HEK293 (cell line): ENCODE data around the gene TARBP1.

Source experiments
- BCL6B ChIP-seq: fragments of 450-650 bp; formaldehyde crosslinking; IDR thresholded peaks from 2 replicates; pipeline ENCODE4 v1.5.1; 2017; ENCODE audit warnings: missing biosample characterization, missing genetic modification characterization
- EGR2 ChIP-seq: fragments of 450-650 bp; formaldehyde crosslinking; IDR thresholded peaks from 2 replicates; pipeline ENCODE4 v1.5.1; 2016; ENCODE audit warnings: low read depth, missing biosample characterization, missing genetic modification characterization
- GFI1B ChIP-seq: fragments of 450-650 bp; formaldehyde crosslinking; IDR thresholded peaks from 2 replicates; pipeline ENCODE4 v1.5.1; 2016; ENCODE audit warnings: missing biosample characterization, missing genetic modification characterization
- GLI4 ChIP-seq: fragments of 450-650 bp; formaldehyde crosslinking; IDR thresholded peaks from 2 replicates; pipeline ENCODE4 v1.5.1; 2016; ENCODE audit warnings: missing biosample characterization, missing genetic modification characterization
- GLIS1 ChIP-seq: fragments of 450-650 bp; formaldehyde crosslinking; IDR thresholded peaks from 2 replicates; pipeline ENCODE4 v1.5.1; 2016; ENCODE audit warnings: missing biosample characterization, missing genetic modification characterization
- HOXC10 ChIP-seq: sonication (generic); formaldehyde crosslinking; IDR thresholded peaks from 2 replicates; pipeline ENCODE4 v1.8.1; 2023; ENCODE audit warnings: mild to moderate bottlenecking, missing genetic modification reagents
- KLF17 ChIP-seq: fragments of 450-650 bp; formaldehyde crosslinking; IDR thresholded peaks from 2 replicates; pipeline ENCODE4 v1.5.1; 2016; ENCODE audit warnings: missing biosample characterization, missing genetic modification characterization
- KLF8 ChIP-seq: fragments of 450-650 bp; formaldehyde crosslinking; IDR thresholded peaks from 2 replicates; pipeline ENCODE4 v1.5.1; 2016; ENCODE audit warnings: missing biosample characterization, missing genetic modification characterization
- MEIS1 ChIP-seq: sonication (generic); formaldehyde crosslinking; IDR thresholded peaks from 2 replicates; pipeline ENCODE4 v1.8.1; 2022; ENCODE audit warnings: missing genetic modification reagents, mild to moderate bottlenecking, borderline replicate concordance
- OSR2 ChIP-seq: fragments of 450-650 bp; formaldehyde crosslinking; IDR thresholded peaks from 2 replicates; pipeline ENCODE4 v1.5.1; 2016; ENCODE audit warnings: missing biosample characterization, missing genetic modification characterization
- OVOL3 ChIP-seq: fragments of 450-650 bp; formaldehyde crosslinking; IDR thresholded peaks from 2 replicates; pipeline ENCODE4 v1.5.1; 2016; ENCODE audit warnings: missing biosample characterization, missing genetic modification characterization
- PATZ1 ChIP-seq: fragments of 450-650 bp; formaldehyde crosslinking; IDR thresholded peaks from 2 replicates; pipeline ENCODE4 v1.5.1; 2016; ENCODE audit warnings: missing biosample characterization, missing genetic modification characterization
- RBAK ChIP-seq: fragments of 450-650 bp; formaldehyde crosslinking; IDR thresholded peaks from 2 replicates; pipeline ENCODE4 v1.5.1; 2016; ENCODE audit warnings: missing biosample characterization, missing genetic modification characterization
- SP2 ChIP-seq: fragments of 450-650 bp; formaldehyde crosslinking; IDR thresholded peaks from 2 replicates; pipeline ENCODE4 v1.5.1; 2016; ENCODE audit warnings: missing biosample characterization, missing genetic modification characterization
- SP7 ChIP-seq: fragments of 450-650 bp; formaldehyde crosslinking; IDR thresholded peaks from 2 replicates; pipeline ENCODE4 v1.5.1; 2016; ENCODE audit warnings: missing biosample characterization, missing genetic modification characterization
- ZBTB8A ChIP-seq: fragments of 450-650 bp; formaldehyde crosslinking; IDR thresholded peaks from 2 replicates; pipeline ENCODE4 v1.5.1; 2016; ENCODE audit warnings: missing biosample characterization, missing genetic modification characterization
- ZEB2 ChIP-seq: fragments of 450-650 bp; formaldehyde crosslinking; IDR thresholded peaks from 2 replicates; pipeline ENCODE4 v1.5.1; 2016; ENCODE audit warnings: missing biosample characterization, missing genetic modification characterization
- ZNF157 ChIP-seq: fragments of 450-650 bp; formaldehyde crosslinking; IDR thresholded peaks from 2 replicates; pipeline ENCODE4 v1.5.1; 2016; ENCODE audit warnings: missing biosample characterization, missing genetic modification characterization
- ZNF174 ChIP-seq: fragments of 450-650 bp; formaldehyde crosslinking; IDR thresholded peaks from 2 replicates; pipeline ENCODE4 v1.5.0; 2017; ENCODE audit warnings: missing biosample characterization, mild to moderate bottlenecking, missing genetic modification characterization
- ZNF184 ChIP-seq: fragments of 450-650 bp; IDR thresholded peaks from 2 replicates; pipeline ENCODE4 v1.5.1; 2018; ENCODE audit warnings: missing biosample characterization, mild to moderate bottlenecking, missing genetic modification characterization
- ZNF19 ChIP-seq: fragments of 450-650 bp; formaldehyde crosslinking; IDR thresholded peaks from 2 replicates; pipeline ENCODE4; 2016; ENCODE audit warnings: missing biosample characterization, missing genetic modification characterization, low read depth
- ZNF391 ChIP-seq: fragments of 450-650 bp; formaldehyde crosslinking; IDR thresholded peaks from 2 replicates; pipeline ENCODE4 v1.5.1; 2016; ENCODE audit warnings: low read depth, missing biosample characterization, missing genetic modification characterization, borderline replicate concordance
- ZNF610 ChIP-seq: fragments of 450-650 bp; formaldehyde crosslinking; IDR thresholded peaks from 2 replicates; pipeline ENCODE4 v1.5.1; 2016; ENCODE audit warnings: missing biosample characterization, missing genetic modification characterization, borderline replicate concordance
- ZNF664 ChIP-seq: fragments of 450-650 bp; formaldehyde crosslinking; IDR thresholded peaks from 2 replicates; pipeline ENCODE4 v1.5.1; 2016; ENCODE audit warnings: missing biosample characterization, missing genetic modification characterization
- TF ChIP-seq, protein P1 (sequence below): fragments of 450-650 bp; formaldehyde crosslinking; IDR thresholded peaks from 2 replicates; pipeline ENCODE4 v1.5.1; 2017; ENCODE audit warnings: missing biosample characterization, mild to moderate bottlenecking, missing genetic modification characterization, moderate library complexity
- TF ChIP-seq, protein P2 (sequence below): fragments of 450-650 bp; formaldehyde crosslinking; IDR thresholded peaks from 2 replicates; pipeline ENCODE4 v1.5.1; 2017; ENCODE audit warnings: missing biosample characterization, missing genetic modification characterization
- TF ChIP-seq, protein P3 (sequence below): fragments of 450-650 bp; formaldehyde crosslinking; IDR thresholded peaks from 2 replicates; pipeline ENCODE4; 2016; ENCODE audit warnings: missing biosample characterization, missing genetic modification characterization
- TF ChIP-seq, protein P4 (sequence below): fragments of 450-650 bp; formaldehyde crosslinking; IDR thresholded peaks from 2 replicates; pipeline ENCODE4 v1.5.1; 2017; ENCODE audit warnings: missing biosample characterization, missing genetic modification characterization

The TARBP1 gene

DNA sequence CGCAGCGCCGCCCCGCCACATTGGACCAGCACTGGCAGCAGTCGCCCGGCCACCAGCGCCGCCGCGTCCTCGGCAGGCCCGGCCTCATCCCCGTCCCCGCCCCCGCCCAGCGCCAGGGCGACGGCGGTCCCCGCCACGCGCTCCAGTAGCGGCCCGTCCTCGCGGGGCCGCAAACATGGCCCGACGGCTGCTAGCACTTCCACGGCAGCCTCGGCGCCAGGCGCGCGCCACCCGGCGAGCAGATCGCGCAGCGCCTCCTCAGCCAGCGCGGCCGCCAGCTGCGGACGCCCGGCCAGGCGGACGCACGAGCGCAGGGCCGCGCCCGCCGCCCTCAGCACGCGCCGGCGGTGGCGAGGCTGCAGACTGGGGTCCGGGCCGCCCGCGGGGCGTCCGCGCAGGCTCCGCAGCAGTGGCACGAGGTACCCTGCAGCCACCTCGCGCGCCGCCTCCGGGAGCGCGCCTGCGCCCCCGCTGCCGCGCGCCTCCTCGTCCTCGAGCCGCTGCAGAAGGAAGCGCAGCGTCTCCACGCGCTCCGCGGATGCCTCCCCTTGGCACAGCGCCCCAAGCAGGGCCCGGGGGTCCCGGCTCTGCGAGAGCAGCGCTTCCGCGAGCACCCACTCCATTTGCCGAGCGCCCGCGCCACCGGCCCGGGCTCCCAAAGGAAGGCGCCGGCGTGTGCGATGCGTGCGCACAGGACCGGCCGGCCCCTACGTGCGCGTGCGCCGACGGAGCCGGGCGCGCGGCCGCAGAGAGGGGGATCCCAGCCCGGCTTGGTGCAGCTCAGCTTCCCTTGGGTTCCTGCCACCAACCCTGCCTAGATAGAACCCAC lies at the start of gene TARBP1 (continued):
- TF ChIP-seq, protein P1, sequence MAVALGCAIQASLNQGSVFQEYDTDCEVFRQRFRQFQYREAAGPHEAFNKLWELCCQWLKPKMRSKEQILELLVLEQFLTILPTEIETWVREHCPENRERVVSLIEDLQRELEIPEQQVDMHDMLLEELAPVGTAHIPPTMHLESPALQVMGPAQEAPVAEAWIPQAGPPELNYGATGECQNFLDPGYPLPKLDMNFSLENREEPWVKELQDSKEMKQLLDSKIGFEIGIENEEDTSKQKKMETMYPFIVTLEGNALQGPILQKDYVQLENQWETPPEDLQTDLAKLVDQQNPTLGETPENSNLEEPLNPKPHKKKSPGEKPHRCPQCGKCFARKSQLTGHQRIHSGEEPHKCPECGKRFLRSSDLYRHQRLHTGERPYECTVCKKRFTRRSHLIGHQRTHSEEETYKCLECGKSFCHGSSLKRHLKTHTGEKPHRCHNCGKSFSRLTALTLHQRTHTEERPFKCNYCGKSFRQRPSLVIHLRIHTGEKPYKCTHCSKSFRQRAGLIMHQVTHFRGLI (tag by site-specific recombination) = peak; percentile 77; the same call in 1 of the 2 replicates
- TF ChIP-seq BCL6B (tag by site-specific recombination) (no peak), HOXC10 (no peak; the same call in 1 of the 2 replicates), ZNF184 (tag by site-specific recombination) (peak; percentile 55; the same call in 1 of the 2 replicates), ZNF174 (tag by site-specific recombination) (no peak), ZBTB8A (tag by site-specific recombination) (peak; percentile 94), GFI1B (no peak), GLI4 (tag by site-specific recombination) (no peak), MEIS1 (CRISPR knock-in tag) (no peak), OVOL3 (tag by site-specific recombination) (no peak), ZNF157 (tag by site-specific recombination) (no peak), ZNF664 (tag by site-specific recombination) (no peak), ZEB2 (tag by site-specific recombination) (peak; percentile 28; the same call in 1 of the 2 replicates), KLF17 (tag by site-specific recombination) (peak; percentile 54; the same call in 1 of the 2 replicates), EGR2 (tag by site-specific recombination) (0 out of 2 replicates have a peak, but pooled peaks have one; percentile 39), OSR2 (tag by site-specific recombination) (no peak), KLF8 (tag by site-specific recombination) (peak; percentile 35; the same call in 1 of the 2 replicates), ZNF610 (tag by site-specific recombination) (0 out of 2 replicates have a peak, but pooled peaks have one; percentile 34), ZNF19 (tag by site-specific recombination) (no peak), ZNF391 (tag by site-specific recombination) (no peak), GLIS1 (tag by site-specific recombination) (peak; percentile 8; the same call in 1 of the 2 replicates), RBAK (tag by site-specific recombination) (no peak), SP2 (tag by site-specific recombination) (no peak), SP7 (tag by site-specific recombination) (peak; percentile 48; the same call in 1 of the 2 replicates), PATZ1 (tag by site-specific recombination) (peak; percentile 77)
- TF ChIP-seq, protein P2, sequence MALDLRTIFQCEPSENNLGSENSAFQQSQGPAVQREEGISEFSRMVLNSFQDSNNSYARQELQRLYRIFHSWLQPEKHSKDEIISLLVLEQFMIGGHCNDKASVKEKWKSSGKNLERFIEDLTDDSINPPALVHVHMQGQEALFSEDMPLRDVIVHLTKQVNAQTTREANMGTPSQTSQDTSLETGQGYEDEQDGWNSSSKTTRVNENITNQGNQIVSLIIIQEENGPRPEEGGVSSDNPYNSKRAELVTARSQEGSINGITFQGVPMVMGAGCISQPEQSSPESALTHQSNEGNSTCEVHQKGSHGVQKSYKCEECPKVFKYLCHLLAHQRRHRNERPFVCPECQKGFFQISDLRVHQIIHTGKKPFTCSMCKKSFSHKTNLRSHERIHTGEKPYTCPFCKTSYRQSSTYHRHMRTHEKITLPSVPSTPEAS = no peak
- TF ChIP-seq, protein P3, sequence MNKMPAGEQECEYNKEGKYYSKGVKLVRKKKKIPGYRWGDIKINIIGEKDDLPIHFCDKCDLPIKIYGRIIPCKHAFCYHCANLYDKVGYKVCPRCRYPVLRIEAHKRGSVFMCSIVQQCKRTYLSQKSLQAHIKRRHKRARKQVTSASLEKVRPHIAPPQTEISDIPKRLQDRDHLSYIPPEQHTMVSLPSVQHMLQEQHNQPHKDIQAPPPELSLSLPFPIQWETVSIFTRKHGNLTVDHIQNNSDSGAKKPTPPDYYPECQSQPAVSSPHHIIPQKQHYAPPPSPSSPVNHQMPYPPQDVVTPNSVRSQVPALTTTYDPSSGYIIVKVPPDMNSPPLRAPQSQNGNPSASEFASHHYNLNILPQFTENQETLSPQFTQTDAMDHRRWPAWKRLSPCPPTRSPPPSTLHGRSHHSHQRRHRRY (tag by site-specific recombination) = no peak
- TF ChIP-seq, protein P4, sequence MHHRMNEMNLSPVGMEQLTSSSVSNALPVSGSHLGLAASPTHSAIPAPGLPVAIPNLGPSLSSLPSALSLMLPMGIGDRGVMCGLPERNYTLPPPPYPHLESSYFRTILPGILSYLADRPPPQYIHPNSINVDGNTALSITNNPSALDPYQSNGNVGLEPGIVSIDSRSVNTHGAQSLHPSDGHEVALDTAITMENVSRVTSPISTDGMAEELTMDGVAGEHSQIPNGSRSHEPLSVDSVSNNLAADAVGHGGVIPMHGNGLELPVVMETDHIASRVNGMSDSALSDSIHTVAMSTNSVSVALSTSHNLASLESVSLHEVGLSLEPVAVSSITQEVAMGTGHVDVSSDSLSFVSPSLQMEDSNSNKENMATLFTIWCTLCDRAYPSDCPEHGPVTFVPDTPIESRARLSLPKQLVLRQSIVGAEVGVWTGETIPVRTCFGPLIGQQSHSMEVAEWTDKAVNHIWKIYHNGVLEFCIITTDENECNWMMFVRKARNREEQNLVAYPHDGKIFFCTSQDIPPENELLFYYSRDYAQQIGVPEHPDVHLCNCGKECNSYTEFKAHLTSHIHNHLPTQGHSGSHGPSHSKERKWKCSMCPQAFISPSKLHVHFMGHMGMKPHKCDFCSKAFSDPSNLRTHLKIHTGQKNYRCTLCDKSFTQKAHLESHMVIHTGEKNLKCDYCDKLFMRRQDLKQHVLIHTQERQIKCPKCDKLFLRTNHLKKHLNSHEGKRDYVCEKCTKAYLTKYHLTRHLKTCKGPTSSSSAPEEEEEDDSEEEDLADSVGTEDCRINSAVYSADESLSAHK (tag by site-specific recombination) = no peak
